Measurements from ENCODE around the gene IER5.

GRCh38 chr1:181101581-181102226, 13.2 kb downstream of the IER5 start:
- TF ChIP-seq CTCF (conservative IDR thresholded peaks at IDR 0.05): no peak
- TF ChIP-seq EZH2 (IDR thresholded peaks at IDR 0.05; ENCODE audit: low read depth): no peak

Data from PC-9 (cell line).